SW480 (cell line): ENCODE results near the gene IL34.

Experiments
- DNase-seq: peaks from one replicate; pipeline ENCODE4 v3.0.0-alpha.2; 2016; ENCODE audit warnings: low spot score

IL34 gene

GRCh38 chr16:70702624-70703023, 56.3 kb downstream of the IL34 start:
- no peak for DNase-seq

GRCh38 chr16:70703041-70703834, 56.9 kb downstream of the IL34 start:
- DNase-seq, result no peak

- no peak for DNase-seq
Observed at GRCh38 chr16:70703835-70704381, 57.5 kb downstream of the IL34 start.

- no peak for DNase-seq
Observed at GRCh38 chr16:70704586-70704985, 58.2 kb downstream of the IL34 start.

GRCh38 chr16:70705056-70705455, 58.7 kb downstream of the IL34 start:
- DNase-seq, result no peak

GRCh38 chr16:70706948-70707465, 60.6 kb downstream of the IL34 start:
- no peak for DNase-seq

GRCh38 chr16:70708366-70709246, 62.2 kb downstream of the IL34 start:
- DNase-seq, result no peak

- no peak for DNase-seq
Observed at GRCh38 chr16:70709457-70709856, 63.1 kb downstream of the IL34 start.

GRCh38 chr16:70709942-70710341, 63.6 kb downstream of the IL34 start:
- no peak for DNase-seq
